SH-SY5Y (cell line): ENCODE results near the gene LRCH4.

Experiments
- GATA2 ChIP-seq: IDR thresholded peaks from 2 replicates; pipeline ENCODE4 v1.6.1; 2011; ENCODE audit warnings: mild to moderate bottlenecking, low read depth, low read length
- GATA3 ChIP-seq: IDR thresholded peaks from 2 replicates; pipeline ENCODE4 v1.6.1; 2011; ENCODE audit warnings: low read depth, mild to moderate bottlenecking, low read length, moderate library complexity

GRCh38 chr7:100606313-100606712, 20.4 kb upstream of the LRCH4 start:
- TF ChIP-seq GATA3 (no peak), GATA2 (no peak)
